ENCODE data around the gene PYHIN1. TPM values are rescaled to one million over a fixed set of nuclear protein-coding genes. Genes with fewer than 3 reads are reported as not detected.
"Not testable (repeated sequence)": the region's sequence is repeated elsewhere in the genome, so short reads cannot be mapped to it uniquely, and the experiment has no call there.

The PYHIN1 gene
- total RNA-seq, 4 donors from 2014 or later = 0.61 to 2.3 (median 1.7) TPM; not detected in 1

- peaks cover 9 to 55% (median 25%) of the 10 kb centered on the region in 3 donors for H3K4me1 ChIP-seq
- DNase-seq = no peak
- intact Hi-C loops (cut with DNase I) = no loop called here
- H3K4me3 ChIP-seq = peak overlapping the region; percentile 40 to 79 (median 56)
- no peaks in the 10 kb centered on the region for H3K9me3 ChIP-seq
- H3K27me3 ChIP-seq = no peaks in the 10 kb centered on the region
- TF ChIP-seq POLR2A (IDR thresholded peaks at IDR 0.05) (no peak), CTCF (IDR thresholded peaks at IDR 0.05) (no peak)
- 13 to 28% methylated on average over 2 of the region's 2 CpGs for WGBS, 2 donors
- no peaks in the 10 kb centered on the region for H3K36me3 ChIP-seq
- H3K27ac ChIP-seq = peak overlapping the region; percentile 81 to 90 (median 90)
These were observed 77.9 kb downstream of the PYHIN1 start for GRCh38 chr1:159009287-159009686.

DNA sequence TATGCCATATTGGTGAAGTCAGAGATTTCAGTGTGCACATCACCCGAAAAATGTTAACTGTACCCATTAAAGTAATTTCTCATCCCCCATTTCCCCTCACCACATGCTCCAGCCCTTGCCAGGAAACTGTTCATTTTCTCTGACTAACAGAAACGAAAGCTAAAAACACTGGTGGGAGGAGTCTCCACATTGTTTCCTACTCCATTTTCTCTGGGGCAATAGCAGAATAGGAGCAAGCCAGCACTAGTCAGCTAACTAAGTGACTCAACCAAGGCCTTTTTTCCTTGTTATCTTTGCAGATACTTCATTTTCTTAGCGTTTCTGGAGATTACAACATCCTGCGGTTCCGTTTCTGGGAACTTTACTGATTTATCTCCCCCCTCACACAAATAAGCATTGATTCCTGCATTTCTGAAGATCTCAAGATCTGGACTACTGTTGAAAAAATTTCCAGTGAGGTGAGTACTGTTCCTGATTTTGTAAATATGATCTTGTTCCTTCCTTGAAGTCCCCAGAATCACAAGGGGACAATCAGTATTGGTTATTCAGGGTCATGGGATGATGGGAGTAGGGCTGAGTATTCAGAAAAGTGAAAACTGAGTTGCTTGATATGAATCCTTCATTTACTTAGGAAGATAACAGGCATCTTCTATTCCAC lies 78.5 kb downstream of the PYHIN1 start, which contains the start of gene IFI16:
Gene IFI16, plus strand, starts transcription at position 204 of the 658 bp plus-strand sequence. CDS start 4,774 bp downstream, outside the sequence.
- Histone ChIP-seq H3K36me3 (peaks cover 0 to 3% (median 0%) of the 10 kb centered on the region in 3 donors), H3K27me3 (no peaks in the 10 kb centered on the region), H3K4me3 (peak within 1 kb of the TSS; percentile 40 to 79 (median 56)), H3K27ac (peak within 1 kb of the TSS; percentile 81 to 90 (median 90)), H3K9me3 (no peaks in the 10 kb centered on the region), H3K4me1 (peaks cover 12 to 59% (median 30%) of the 10 kb centered on the region in 3 donors)
- intact Hi-C loops (cut with DNase I) = no loop called here
- DNase-seq = no peak
- TF ChIP-seq CTCF (IDR thresholded peaks at IDR 0.05) (no peak), POLR2A (IDR thresholded peaks at IDR 0.05) (peak in 3 of 4 donors; percentile 65 to 89 (median 89))
- 1% methylated on average over 5 of the region's 5 CpGs for WGBS, 2 donors

GRCh38 chr1:159010391-159010790 lies 79.0 kb downstream of the PYHIN1 start:
- 6% methylated on average over 5 of the region's 5 CpGs for WGBS, 2 donors
- no peak for TF ChIP-seq CTCF (IDR thresholded peaks at IDR 0.05)
- TF ChIP-seq POLR2A (IDR thresholded peaks at IDR 0.05) = no peak
- H3K4me1 ChIP-seq = peaks cover 18 to 59% (median 31%) of the 10 kb centered on the region in 3 donors
- H3K36me3 ChIP-seq = peaks cover 0 to 8% (median 0%) of the 10 kb centered on the region in 3 donors
- H3K4me3 ChIP-seq = peak overlapping the region; percentile 40 to 79 (median 56)
- intact Hi-C loops (cut with DNase I) = no loop called here
- no peaks in the 10 kb centered on the region for H3K9me3 ChIP-seq
- no peaks in the 10 kb centered on the region for H3K27me3 ChIP-seq
- no peak for DNase-seq
- peak overlapping the region; percentile 81 to 90 (median 90) for H3K27ac ChIP-seq

DNA sequence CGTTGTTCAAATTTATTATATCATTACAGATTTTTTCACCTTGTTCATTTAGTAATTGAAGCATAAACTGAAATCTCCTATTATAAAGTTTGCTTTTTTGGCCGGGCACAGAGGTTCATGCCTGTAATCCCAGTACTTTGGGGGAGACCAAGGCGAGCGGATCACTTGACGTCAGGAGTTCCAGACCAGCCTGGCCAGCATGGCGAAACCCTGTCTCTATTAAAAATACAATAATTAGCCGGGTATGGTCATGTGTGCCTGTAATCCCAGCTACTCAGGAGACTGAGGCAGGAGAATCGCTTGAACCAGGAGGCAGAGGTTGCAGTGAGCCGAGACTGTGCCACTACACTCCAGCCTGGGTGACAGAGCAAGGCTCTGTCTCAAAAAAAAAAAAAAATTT lies 79.6 kb downstream of the PYHIN1 start:
- DNase-seq; H3K27me3 ChIP-seq; intact Hi-C loops (cut with DNase I); H3K9me3 ChIP-seq: not testable (repeated sequence)
- WGBS, 2 donors = 2 to 6% methylated on average over 8 to 9 of the region's 9 CpGs
- H3K27ac ChIP-seq = peak overlapping the region; percentile 81 to 90 (median 90)
- peaks cover 0 to 11% (median 3%) of the 10 kb centered on the region in 3 donors for H3K36me3 ChIP-seq
- peaks cover 24 to 59% (median 31%) of the 10 kb centered on the region in 3 donors for H3K4me1 ChIP-seq
- peak overlapping the region; percentile 40 to 79 (median 56) for H3K4me3 ChIP-seq

- no peak for DNase-seq
- intact Hi-C loops (cut with DNase I) = no loop called here
- no peaks in the 10 kb centered on the region for H3K27me3 ChIP-seq
- peaks cover 30 to 65% (median 38%) of the 10 kb centered on the region in 3 donors for H3K4me1 ChIP-seq
- H3K9me3 ChIP-seq = no peaks in the 10 kb centered on the region
- H3K4me3 ChIP-seq = peak overlapping the region; percentile 22 to 79 (median 56)
- peak overlapping the region in 3 of 4 donors; percentile 81 to 90 (median 90) for H3K27ac ChIP-seq
- TF ChIP-seq POLR2A (IDR thresholded peaks at IDR 0.05) (no peak), CTCF (IDR thresholded peaks at IDR 0.05) (no peak)
- peaks cover 0 to 19% (median 11%) of the 10 kb centered on the region in 3 donors for H3K36me3 ChIP-seq
These were observed 80.4 kb downstream of the PYHIN1 start for GRCh38 chr1:159011751-159012150.
